Spleen (tissue), 11 donors: Measurements from ENCODE around the gene C4orf50. TPM values are rescaled to one million over a fixed set of nuclear protein-coding genes. Genes with fewer than 3 reads are reported as not detected.

Source experiments
- DNase-seq: peaks from one replicate; pipeline ENCODE4 v3.0.0-alpha.2; 2020
- H3K27ac ChIP-seq, 8 donors: fragments of 200-600 bp; sonication (generic) in 7 of 8; 1 replicate in 4 of 8; 2 replicates in 4 of 8; pipeline versions ENCODE4 v1.5.0 to v1.8.0; 2016 to 2021; ENCODE audit warnings: inconsistent platforms in 4 of 8, mild to moderate bottlenecking in 4 of 8, moderate library complexity in 1 of 8
- H3K27me3 ChIP-seq, 7 donors: fragments of 200-600 bp; sonication (generic) in 6 of 7; replicated peaks in 1 of 7; 1 replicate in 4 of 7; 2 replicates in 3 of 7; pipeline versions ENCODE4 v1.5.0 to v1.8.0; 2016 to 2021; ENCODE audit warnings: inconsistent platforms in 3 of 7, mild to moderate bottlenecking in 1 of 7
- H3K36me3 ChIP-seq, 6 donors: fragments of 200-600 bp; sonication (generic) in 5 of 6; 1 replicate in 4 of 6; 2 replicates in 2 of 6; pipeline versions ENCODE4 v1.5.0 to v1.8.0; 2016 to 2021; ENCODE audit warnings: inconsistent platforms in 2 of 6
- H3K4me1 ChIP-seq, 6 donors: fragments of 200-600 bp; sonication (generic) in 5 of 6; 1 replicate in 3 of 6; 2 replicates in 3 of 6; pipeline versions ENCODE4 v1.5.0 to v1.8.0; 2016 to 2021; ENCODE audit warnings: inconsistent platforms in 3 of 6
- H3K4me3 ChIP-seq, 8 donors: fragments of 200-600 bp; sonication (generic) in 7 of 8; 1 replicate in 4 of 8; 2 replicates in 4 of 8; pipeline versions ENCODE4 v1.5.0 to v1.8.0; 2016 to 2021; ENCODE audit warnings: inconsistent platforms in 4 of 8, mild to moderate bottlenecking in 4 of 8, moderate library complexity in 2 of 8
- H3K9me3 ChIP-seq, 8 donors: fragments of 200-600 bp; sonication (generic) in 7 of 8; 1 replicate in 4 of 8; 2 replicates in 4 of 8; pipeline versions ENCODE4 v1.5.0 to v1.8.0; 2016 to 2021; ENCODE audit warnings: inconsistent platforms in 4 of 8
- CTCF ChIP-seq, 11 experiments: fragments of 200-600 bp in 7 of 11; fragments of 450-650 bp in 4 of 11; sonication (generic) in 4 of 11; IDR thresholded peaks in 8 of 11; conservative IDR thresholded peaks in 3 of 11; 1 replicate in 7 of 11; 2 replicates in 4 of 11; pipeline versions ENCODE4 v1.4.0 to v1.8.0; 2016 to 2021; ENCODE audit warnings: antibody characterized with exemption in 11 of 11, inconsistent platforms in 4 of 11, mild to moderate bottlenecking in 1 of 11
- POLR2A ChIP-seq, 3 donors: fragments of 450-650 bp; IDR thresholded peaks; one replicate each; pipeline ENCODE4 v1.5.1; 2017; ENCODE audit warnings: antibody characterized with exemption in 3 of 3, mild to moderate bottlenecking in 1 of 3
- POLR2AphosphoS5 ChIP-seq, 3 donors: sonication (generic); formaldehyde crosslinking; IDR thresholded peaks; one replicate each; pipeline ENCODE4 v1.5.1; 2017; ENCODE audit warnings: antibody characterized with exemption in 3 of 3
- WGBS, 5 donors: extraction: QIAGEN DNeasy Blood & Tissue Kit in 3 of 5; methylation state at CpG; one replicate each; pipeline versions ENCODE4 v1.1.5 to v1.1.7; 2013 to 2018; 5-methylcytosine and 5-hydroxymethylcytosine counted together
- intact Hi-C: fragments of 100-400 bp; cut with DNase I; formaldehyde crosslinking; loops from one replicate; pipeline ENCODE4 v1.15.0; 2023; ENCODE audit warnings: low total_unique reads
- polyA plus RNA-seq, 3 donors: library from polyadenylated mRNA; stranded (reverse); fragments of 200-250 nt; gene quantifications; one replicate each; pipeline ENCODE4 v1.2.1, GENCODE V29; 2013
- total RNA-seq, 7 donors: library from RNA; depleted of rRNA in 3 of 7; stranded (reverse); fragments of >200 nt in 3 of 7; fragmentation: NEBNext Ultra II Directional in 4 of 7; extraction: Animal tissue kit (Norgen Biotek cat#: 25700) in 4 of 7; gene quantifications; one replicate each; pipeline versions ENCODE4 v1.1.0 to v1.2.1, GENCODE V29; 2016 to 2021
- donor health status: healthy with polysubstance abuse.
- donor health status: DM: no; HTN: no; CAD: no; lungs with moderate emphysema.
- donor health status: DM: no; HTN: no; CAD: no.
- donor health status: Bipolar disorder and iron deficiency.
- donor health status: healthy.
- donor health status: DM: no; HTN: no; CAD: no.
- donor health status: DM: yes; HTN: yes; CAD: no.

Gene C4orf50
- total and polyA plus RNA-seq, 10 donors: 0.02 to 2.5 (median 0.30) TPM

- Histone ChIP-seq H3K4me1 (peaks cover 0 to 18% (median 5%) of the 10 kb centered on the region in 6 donors), H3K36me3 (no peaks in the 10 kb centered on the region), H3K27me3 (peaks cover 2 to 83% (median 44%) of the 10 kb centered on the region in 7 donors), H3K27ac (no peak overlapping the region), H3K9me3 (peaks cover 0 to 19% (median 0%) of the 10 kb centered on the region in 8 donors), H3K4me3 (no peak overlapping the region)
- DNase-seq: no peak
- intact Hi-C loops: no loop called here
- 61 to 80% (median 66%) methylated on average over 4 of the region's 4 CpGs for WGBS, 5 donors
- TF ChIP-seq POLR2A (IDR thresholded peaks at IDR 0.05) (no peak), CTCF (IDR thresholded peaks at IDR 0.05 in 8 of 11, conservative IDR thresholded peaks at IDR 0.05 in 3 of 11) (no peak), POLR2AphosphoS5 (IDR thresholded peaks at IDR 0.05) (no peak)
Measured at GRCh38 chr4:5895287-5895686, 122.9 kb downstream of the C4orf50 start.

- Histone ChIP-seq H3K36me3 (no peaks in the 10 kb centered on the region), H3K4me3 (no peak overlapping the region), H3K9me3 (peaks cover 0 to 19% (median 0%) of the 10 kb centered on the region in 8 donors), H3K27ac (no peak overlapping the region), H3K27me3 (peaks cover 4 to 83% (median 55%) of the 10 kb centered on the region in 7 donors), H3K4me1 (peaks cover 0 to 22% (median 11%) of the 10 kb centered on the region in 6 donors)
- TF ChIP-seq POLR2AphosphoS5 (IDR thresholded peaks at IDR 0.05) (no peak), POLR2A (IDR thresholded peaks at IDR 0.05) (no peak), CTCF (IDR thresholded peaks at IDR 0.05 in 8 of 11, conservative IDR thresholded peaks at IDR 0.05 in 3 of 11) (no peak)
- 32 to 59% (median 41%) methylated on average over 5 to 7 of the region's 7 CpGs for WGBS, 5 donors
- no peak for DNase-seq
- intact Hi-C loops: no loop called here
Measured at GRCh38 chr4:5894266-5894665, 124.0 kb downstream of the C4orf50 start.

- Histone ChIP-seq H3K27ac (no peak overlapping the region), H3K4me3 (no peak overlapping the region), H3K27me3 (peaks cover 8 to 88% (median 61%) of the 10 kb centered on the region in 7 donors), H3K36me3 (no peaks in the 10 kb centered on the region), H3K9me3 (peaks cover 0 to 19% (median 0%) of the 10 kb centered on the region in 8 donors), H3K4me1 (peaks cover 0 to 24% (median 12%) of the 10 kb centered on the region in 6 donors)
- TF ChIP-seq POLR2A (IDR thresholded peaks at IDR 0.05) (no peak), CTCF (IDR thresholded peaks at IDR 0.05 in 8 of 11, conservative IDR thresholded peaks at IDR 0.05 in 3 of 11) (no peak), POLR2AphosphoS5 (IDR thresholded peaks at IDR 0.05) (no peak)
- intact Hi-C loops: no loop called here
- DNase-seq: no peak
- 72 to 78% (median 77%) methylated on average over 8 of the region's 8 CpGs for WGBS, 5 donors
Measured at GRCh38 chr4:5893591-5893990, 124.6 kb downstream of the C4orf50 start.

GRCh38 chr4:5893004-5893580, 125.1 kb downstream of the C4orf50 start, which contains the start of gene CRMP1:
Gene CRMP1, minus strand, starts transcription at chr4:5893086. Its CDS starts 117 bp downstream, at chr4:5892969.
- Histone ChIP-seq H3K27me3 (peaks cover 9 to 88% (median 66%) of the 10 kb centered on the region in 7 donors), H3K9me3 (peaks cover 0 to 19% (median 0%) of the 10 kb centered on the region in 8 donors), H3K36me3 (no peaks in the 10 kb centered on the region), H3K27ac (no peak within 1 kb of the TSS), H3K4me3 (peak within 1 kb of the TSS in 1 of 8 donors; percentile 46), H3K4me1 (peaks cover 0 to 29% (median 14%) of the 10 kb centered on the region in 6 donors)
- no peak for DNase-seq
- WGBS, 5 donors: 6 to 21% (median 10%) methylated on average over 36 to 67 of the region's 67 CpGs
- intact Hi-C loops: no loop called here
- TF ChIP-seq POLR2A (IDR thresholded peaks at IDR 0.05) (no peak), POLR2AphosphoS5 (IDR thresholded peaks at IDR 0.05) (no peak), CTCF (IDR thresholded peaks at IDR 0.05 in 8 of 11, conservative IDR thresholded peaks at IDR 0.05 in 3 of 11) (no peak)
